ENCODE results near the gene ABCB8.

ABCB8 gene

DNA sequence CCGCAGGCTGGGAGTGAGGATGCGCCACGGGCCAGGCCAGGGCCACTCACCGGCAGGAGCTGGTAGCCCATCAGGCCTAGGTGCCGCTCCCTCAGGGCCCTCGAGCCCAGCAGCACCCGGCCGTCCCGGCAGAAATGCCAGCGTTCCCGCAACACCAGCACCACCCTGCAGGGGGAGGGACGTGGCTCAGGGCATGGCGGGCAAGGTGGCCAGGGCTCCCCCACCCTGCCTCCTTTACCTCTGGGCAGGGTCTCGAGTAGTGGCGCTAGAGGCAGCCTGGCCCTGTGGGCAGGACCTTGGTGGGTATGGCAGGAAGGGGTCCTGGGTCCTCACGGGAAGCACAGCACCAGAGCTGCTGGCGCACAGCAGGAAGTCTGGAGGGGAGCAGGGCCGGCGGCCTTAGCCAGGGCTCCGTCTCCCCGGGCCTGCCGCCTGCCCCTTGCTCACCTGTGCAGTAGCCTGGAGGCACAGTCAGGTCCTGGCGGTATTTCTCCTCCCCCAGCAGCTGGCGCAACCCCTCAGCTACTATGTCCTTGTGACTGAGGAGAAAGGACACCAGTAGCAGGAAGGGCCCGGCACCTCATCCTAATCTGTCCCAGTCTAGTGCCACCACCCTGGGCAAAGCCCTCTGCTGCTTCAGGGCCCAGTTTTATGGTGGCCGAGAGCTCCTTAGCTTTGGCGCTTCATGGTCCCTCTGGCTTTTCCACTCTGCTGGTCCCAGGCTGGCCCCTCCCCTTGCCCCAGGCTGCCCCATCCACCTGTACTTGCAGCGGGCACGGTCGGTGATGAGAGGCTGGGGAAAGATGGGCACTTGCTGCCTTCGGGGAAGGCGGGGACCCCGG is 48.8 kb downstream of the ABCB8 start:
- DNase-seq, result no peak

GRCh38 chr7:151077705-151078232 is 49.5 kb downstream of the ABCB8 start:
- DNase-seq, result no peak

- no peak for DNase-seq
These were observed 50.2 kb downstream of the ABCB8 start for GRCh38 chr7:151078233-151079040.

- no peak for DNase-seq
These were observed 51.1 kb downstream of the ABCB8 start for GRCh38 chr7:151079199-151079910.

DNA sequence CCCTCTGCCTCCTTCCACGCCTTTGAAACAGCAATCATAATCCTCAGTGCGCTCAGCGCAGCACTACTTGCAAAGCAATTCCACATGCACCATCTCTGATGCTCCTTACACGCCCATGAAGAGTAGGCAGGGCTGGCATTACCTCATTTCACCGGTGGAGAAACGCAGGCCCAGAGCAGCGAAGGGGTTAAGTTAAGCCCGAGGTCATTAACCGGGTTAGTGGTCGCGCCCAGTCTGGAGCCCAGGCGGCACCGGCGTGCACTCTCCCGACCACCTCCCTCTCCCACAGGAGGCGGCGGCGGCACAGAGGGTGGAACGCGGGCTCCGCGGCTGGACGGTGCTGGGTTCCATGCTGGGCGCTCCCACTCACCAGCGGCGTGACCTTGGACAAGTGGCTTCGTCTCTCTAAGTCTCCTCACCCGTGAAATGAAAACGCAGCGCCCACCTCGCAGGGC is 51.8 kb downstream of the ABCB8 start:
- DNase-seq, result no peak

DNA sequence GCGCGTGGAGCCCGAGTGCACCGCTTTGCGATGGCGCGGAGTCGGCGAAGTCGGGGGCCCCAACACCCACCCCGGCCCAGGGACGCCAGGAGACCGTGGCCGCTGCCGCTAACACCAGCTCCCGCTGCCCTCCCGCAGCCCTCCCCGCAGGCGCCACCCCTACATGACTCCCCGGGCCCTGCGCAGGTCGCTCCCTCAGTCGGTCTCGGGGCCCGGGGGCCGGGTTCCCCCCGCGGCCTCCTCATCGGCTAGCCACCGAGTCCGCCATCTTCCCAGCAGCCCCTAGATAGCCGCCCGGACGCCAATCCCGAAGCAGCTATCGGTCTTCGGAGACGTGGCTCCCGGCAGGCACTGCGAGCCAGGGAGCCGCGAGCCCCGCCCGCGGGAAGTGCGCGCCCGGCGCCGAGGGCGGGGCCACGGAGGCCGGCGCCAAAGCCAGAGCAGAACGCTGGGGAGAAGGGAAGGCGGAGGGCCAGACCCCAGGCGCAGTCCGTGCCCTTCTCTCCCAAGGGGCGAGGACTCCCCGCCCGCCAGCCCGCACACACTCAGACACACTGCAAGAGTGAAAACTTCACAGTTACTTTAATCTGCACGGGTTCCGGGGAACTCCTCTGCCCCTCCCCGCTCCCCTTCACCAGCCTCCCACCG is 52.4 kb downstream of the ABCB8 start, which contains the start of gene FASTK:
TSS of gene FASTK (minus strand) at position 288 of the 648 bp plus-strand sequence. CDS start at position 245, 43 bp downstream.
- peak; percentile 83 for DNase-seq

DNA sequence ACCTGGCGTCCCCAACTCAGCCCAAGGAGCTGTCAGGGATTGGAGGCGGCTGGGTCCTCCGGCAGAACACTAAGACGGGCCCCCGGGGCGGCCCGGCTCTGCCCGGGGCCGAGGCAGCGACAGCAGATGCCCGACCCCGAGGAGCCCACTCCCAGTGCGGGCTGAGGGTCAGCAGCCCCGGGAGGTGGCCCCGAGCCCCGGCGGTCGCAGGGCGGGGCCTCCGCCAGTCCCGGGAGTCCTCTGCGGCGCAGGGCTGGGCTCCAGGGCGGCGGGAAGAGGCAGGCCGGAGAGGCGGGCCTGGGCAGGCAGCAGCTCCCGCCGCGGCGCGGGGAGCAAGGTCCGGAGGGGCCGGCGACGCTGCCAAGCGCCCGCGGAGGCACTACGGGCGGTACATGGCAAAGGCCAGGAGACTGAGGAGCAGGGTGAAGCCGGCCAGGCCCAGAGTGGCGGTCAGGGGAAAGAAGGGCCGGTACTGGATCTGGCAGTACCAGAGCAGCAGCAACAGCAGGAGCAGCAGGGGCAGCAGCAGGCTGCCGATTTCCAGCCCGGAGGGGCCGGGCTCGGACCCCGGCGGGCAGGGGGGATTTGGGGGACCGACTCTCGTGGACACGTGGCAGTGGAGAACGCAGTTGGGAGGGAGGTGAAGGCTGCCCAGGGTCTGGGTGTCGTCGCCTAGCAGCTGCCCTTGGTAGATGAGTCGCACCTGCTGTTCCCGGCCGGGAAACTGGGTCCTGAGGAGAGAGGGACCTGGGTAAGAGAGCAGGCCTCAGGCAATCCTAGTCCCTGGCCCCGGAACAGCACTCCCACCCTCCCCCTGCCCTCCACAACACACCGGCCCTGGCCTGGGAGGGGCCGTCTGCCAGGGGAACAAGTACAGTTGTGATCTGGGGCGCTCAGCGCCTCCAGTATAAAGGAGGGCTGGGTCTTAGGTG is 53.2 kb downstream of the ABCB8 start:
- no peak for DNase-seq

DNA sequence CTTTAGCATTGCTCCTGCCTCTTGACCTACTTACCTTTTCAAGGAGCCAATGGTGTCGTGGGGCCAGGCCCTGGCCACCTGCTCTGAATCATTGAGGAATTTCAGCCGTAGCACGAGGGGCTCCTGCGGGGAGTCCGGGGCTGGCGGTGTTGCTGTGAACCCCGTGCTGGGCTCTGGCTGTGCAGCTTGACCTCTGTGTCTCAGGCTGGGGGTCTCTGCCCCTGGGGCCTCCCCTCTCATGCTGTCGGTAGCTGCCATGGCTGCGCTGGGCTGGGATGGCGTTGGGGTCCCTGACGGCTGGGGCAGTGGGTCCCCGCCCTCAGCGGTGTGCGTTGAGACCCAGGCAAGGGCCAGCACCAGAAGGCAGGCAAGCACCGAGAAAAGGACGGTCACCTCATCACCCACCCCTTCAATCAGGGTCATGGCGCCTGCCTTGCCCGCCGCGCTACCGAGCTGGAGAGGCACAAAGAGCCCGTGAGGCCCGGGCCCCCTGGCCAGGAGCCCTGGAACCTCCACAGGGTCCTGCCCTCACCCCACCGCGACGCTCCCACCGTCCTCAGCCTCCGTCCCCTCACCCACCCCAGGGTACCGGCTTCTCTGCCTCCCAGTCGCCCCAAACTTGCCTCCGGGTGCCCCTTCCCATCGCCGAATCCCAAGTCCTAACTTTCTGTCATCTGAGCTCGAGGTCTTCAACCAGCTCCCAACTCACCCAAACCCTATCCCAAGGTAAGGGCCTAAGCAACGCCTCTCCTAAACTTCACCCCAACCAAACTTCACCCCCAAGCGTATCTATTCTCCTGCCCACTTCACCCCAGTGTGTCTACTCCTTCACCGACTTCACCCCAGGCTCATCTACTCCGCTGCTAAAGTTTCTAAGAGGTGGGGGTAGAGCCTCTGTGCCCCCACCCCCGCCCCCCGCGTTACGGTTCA is 54.2 kb downstream of the ABCB8 start:
- DNase-seq, result no peak

DNA sequence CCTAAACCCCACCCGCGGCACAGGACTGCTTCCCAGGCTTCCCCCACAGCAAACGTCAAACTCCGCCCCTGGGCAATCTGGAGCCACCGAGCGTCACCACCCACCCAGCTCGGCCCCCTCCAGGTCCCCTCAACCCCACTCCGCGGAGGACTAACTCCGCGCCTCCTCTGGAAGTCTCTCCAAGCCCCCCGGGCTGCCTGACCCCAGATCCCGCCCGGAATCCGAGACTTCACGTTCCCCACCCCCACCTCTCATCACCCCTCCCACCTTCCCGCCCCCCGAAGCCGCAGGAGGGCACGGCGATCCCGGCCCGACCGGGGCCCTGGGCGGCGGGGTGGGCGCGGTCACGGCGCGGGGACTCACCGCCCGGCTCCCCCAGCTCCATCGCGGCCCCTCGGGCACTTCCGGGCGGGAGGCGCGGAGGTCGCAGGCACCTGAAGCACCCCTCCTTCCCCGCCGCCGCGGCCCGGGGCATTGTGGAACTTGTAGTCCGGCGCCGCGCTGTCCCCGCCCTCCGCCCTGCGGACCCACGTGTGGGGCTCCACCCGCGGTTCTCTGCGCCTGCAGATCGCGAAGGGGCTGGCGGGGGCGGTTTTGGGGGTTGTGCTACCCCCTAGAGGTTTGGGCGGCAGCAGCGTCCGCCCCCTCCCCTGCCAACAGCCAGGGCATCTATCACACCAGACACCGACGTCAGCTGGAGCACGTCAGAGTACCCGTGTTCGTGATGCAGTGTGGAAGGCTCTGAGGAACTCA is 55.0 kb downstream of the ABCB8 start, which contains the start of gene TMUB1:
TSS of gene TMUB1 (minus strand) at position 423 of the 753 bp plus-strand sequence. CDS start 930 bp downstream, outside the sequence.
- DNase-seq, result peak; percentile 67

DNA sequence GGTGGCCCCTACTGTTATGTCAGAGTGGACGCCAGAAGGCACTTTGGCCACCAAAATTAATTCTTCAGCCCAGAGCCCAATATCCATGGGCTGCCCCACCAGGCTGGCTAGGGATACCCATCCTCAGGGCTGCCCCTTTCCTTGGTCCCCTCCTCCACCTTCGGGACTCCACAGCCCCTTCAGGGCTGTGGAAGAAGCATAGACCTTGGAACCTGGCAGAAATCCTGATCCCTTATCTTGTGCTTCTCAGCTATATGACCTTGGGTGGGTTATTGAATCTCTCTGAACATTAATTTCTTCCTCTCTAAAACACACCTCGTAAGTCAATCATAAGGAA is 55.5 kb downstream of the ABCB8 start:
- no peak for DNase-seq

GRCh38 chr7:151085329-151085690 is 57.1 kb downstream of the ABCB8 start:
- no peak for DNase-seq

GRCh38 chr7:151085691-151086620 is 57.7 kb downstream of the ABCB8 start, which contains the start of gene AGAP3:
Gene AGAP3 (plus strand): TSS chr7:151086475. CDS start chr7:151086742, 267 bp downstream.
- peak; percentile 52 for DNase-seq

DNA sequence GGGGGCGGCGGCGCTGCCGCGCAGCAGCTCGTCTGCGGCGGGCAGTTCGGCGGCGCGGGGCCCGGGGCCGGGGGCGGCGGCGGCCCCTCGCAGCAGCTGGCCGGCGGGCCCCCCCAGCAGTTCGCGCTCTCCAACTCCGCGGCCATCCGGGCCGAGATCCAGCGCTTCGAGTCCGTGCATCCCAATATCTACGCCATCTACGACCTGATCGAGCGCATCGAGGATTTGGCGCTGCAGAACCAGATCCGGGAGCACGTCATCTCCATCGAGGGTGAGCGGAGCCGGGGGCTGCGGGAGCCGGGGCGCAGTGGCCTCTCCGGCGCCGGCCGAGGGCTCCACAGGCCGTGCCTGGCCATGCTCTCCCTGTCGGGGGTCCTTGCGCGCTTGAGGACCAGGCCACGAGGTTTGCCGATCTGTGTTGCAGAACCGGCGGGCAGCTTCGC is 58.6 kb downstream of the ABCB8 start:
- no peak for DNase-seq

- DNase-seq, result peak; percentile 25
These were observed 59.2 kb downstream of the ABCB8 start for GRCh38 chr7:151087245-151088018.

DNA sequence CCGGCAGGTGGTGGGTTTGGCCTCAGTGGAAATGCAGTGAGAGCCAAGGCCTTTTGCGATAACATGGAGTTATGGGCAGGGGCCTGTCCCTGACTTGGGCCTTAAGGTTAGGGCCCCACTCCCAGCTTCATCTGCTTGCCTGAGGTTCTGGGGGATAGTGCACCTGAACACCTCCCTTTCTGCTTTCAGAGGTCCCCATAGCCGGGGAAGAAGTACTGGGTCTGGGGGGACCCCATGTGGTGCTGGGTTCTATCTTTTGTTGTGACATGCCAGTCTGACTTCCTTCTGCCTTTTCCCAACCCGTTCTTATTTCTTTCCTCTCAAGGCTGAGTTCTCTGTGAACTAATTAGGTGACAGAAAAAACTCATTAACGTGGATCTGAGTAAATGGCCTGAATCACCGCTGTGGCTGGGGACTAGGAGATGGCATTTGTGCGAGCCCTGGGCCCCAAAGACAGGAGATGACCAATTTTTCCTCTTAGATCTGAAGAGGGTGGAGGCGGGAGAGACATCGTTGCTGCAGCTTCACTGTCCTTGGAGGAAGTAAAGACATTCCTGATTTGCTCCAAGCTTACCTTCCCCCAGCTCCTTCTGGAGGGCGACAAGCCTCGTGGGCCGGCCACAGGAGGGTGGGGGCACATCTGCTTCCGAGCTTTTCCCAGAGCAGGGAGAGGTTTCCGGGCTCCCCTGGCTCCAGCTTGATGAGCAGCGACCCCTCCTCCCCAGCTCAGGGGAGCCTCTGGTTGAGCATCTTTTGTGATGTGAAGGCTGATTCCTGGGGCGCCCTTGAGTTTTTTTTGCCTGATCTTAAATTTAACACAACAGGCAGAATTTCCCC is 60.0 kb downstream of the ABCB8 start:
- no peak for DNase-seq

Measured in kidney glomerular epithelial cell (primary cell).